Measurements from ENCODE around the gene DISC1.

DNA sequence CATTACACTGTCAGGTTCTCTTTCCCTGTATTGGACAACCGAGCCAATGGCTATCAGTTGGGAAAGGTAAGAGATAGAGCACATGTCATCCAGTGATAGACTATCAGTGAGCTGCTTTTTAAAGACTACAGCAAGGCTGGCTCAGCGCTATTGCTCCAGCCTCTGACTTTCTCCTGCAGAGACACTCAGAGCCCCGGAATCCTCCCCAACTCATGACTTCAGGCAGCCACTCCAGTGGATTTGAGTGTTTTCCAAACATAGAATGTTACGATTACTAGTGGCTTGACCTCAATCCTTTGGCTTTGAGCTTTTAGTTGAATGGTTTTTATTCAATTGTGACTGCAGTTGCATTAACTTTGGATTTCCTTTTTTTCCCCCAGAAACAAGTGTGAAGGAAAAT lies 331.9 kb downstream of the DISC1 start:
- TF ChIP-seq, protein P1, sequence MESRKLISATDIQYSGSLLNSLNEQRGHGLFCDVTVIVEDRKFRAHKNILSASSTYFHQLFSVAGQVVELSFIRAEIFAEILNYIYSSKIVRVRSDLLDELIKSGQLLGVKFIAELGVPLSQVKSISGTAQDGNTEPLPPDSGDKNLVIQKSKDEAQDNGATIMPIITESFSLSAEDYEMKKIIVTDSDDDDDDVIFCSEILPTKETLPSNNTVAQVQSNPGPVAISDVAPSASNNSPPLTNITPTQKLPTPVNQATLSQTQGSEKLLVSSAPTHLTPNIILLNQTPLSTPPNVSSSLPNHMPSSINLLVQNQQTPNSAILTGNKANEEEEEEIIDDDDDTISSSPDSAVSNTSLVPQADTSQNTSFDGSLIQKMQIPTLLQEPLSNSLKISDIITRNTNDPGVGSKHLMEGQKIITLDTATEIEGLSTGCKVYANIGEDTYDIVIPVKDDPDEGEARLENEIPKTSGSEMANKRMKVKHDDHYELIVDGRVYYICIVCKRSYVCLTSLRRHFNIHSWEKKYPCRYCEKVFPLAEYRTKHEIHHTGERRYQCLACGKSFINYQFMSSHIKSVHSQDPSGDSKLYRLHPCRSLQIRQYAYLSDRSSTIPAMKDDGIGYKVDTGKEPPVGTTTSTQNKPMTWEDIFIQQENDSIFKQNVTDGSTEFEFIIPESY (IDR thresholded peaks at IDR 0.05; ENCODE audit: borderline replicate concordance, low read depth), result no peak
- TF ChIP-seq FOXM1 (IDR thresholded peaks at IDR 0.05; ENCODE audit: low read depth), result no peak
- no peak for TF ChIP-seq JUND (IDR thresholded peaks at IDR 0.05)
- no peak for TF ChIP-seq RAD21 (IDR thresholded peaks at IDR 0.05; ENCODE audit: low read length)
- TF ChIP-seq, protein P2, sequence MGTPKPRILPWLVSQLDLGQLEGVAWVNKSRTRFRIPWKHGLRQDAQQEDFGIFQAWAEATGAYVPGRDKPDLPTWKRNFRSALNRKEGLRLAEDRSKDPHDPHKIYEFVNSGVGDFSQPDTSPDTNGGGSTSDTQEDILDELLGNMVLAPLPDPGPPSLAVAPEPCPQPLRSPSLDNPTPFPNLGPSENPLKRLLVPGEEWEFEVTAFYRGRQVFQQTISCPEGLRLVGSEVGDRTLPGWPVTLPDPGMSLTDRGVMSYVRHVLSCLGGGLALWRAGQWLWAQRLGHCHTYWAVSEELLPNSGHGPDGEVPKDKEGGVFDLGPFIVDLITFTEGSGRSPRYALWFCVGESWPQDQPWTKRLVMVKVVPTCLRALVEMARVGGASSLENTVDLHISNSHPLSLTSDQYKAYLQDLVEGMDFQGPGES (IDR thresholded peaks at IDR 0.05; ENCODE audit: low read depth, low read length), result no peak
- no peak for TF ChIP-seq EZH2phosphoT487 (IDR thresholded peaks at IDR 0.05; ENCODE audit: borderline replicate concordance, low read depth)
- TF ChIP-seq SIN3A (IDR thresholded peaks at IDR 0.05; ENCODE audit: borderline replicate concordance, low read depth, low read length), result no peak
- no peak for TF ChIP-seq ELF1 (IDR thresholded peaks at IDR 0.05)
- TF ChIP-seq, protein P3, sequence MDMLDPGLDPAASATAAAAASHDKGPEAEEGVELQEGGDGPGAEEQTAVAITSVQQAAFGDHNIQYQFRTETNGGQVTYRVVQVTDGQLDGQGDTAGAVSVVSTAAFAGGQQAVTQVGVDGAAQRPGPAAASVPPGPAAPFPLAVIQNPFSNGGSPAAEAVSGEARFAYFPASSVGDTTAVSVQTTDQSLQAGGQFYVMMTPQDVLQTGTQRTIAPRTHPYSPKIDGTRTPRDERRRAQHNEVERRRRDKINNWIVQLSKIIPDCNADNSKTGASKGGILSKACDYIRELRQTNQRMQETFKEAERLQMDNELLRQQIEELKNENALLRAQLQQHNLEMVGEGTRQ (IDR thresholded peaks at IDR 0.05; ENCODE audit: borderline replicate concordance, low read depth, low read length), result no peak
- TF ChIP-seq, protein P4, sequence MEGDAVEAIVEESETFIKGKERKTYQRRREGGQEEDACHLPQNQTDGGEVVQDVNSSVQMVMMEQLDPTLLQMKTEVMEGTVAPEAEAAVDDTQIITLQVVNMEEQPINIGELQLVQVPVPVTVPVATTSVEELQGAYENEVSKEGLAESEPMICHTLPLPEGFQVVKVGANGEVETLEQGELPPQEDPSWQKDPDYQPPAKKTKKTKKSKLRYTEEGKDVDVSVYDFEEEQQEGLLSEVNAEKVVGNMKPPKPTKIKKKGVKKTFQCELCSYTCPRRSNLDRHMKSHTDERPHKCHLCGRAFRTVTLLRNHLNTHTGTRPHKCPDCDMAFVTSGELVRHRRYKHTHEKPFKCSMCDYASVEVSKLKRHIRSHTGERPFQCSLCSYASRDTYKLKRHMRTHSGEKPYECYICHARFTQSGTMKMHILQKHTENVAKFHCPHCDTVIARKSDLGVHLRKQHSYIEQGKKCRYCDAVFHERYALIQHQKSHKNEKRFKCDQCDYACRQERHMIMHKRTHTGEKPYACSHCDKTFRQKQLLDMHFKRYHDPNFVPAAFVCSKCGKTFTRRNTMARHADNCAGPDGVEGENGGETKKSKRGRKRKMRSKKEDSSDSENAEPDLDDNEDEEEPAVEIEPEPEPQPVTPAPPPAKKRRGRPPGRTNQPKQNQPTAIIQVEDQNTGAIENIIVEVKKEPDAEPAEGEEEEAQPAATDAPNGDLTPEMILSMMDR (IDR thresholded peaks at IDR 0.05), result no peak
- no peak for TF ChIP-seq POLR2AphosphoS5 (IDR thresholded peaks at IDR 0.05; ENCODE audit: low read depth, low read length)
- no peak for TF ChIP-seq EP300 (IDR thresholded peaks at IDR 0.05; ENCODE audit: borderline replicate concordance in 1 of 2, low read depth in 1 of 2, low read length in 1 of 2)

Data from SK-N-SH (cell line).